GM18511 (cell line): ENCODE measurements around the gene CFAP90.

ENCODE experiments used
- ATAC-seq: cut with Tn5 transposase; IDR thresholded peaks from one replicate; pipeline ENCODE4 v1.9.1; 2021; ENCODE audit warnings: mild to moderate bottlenecking, moderate library complexity; ENCODE audit not compliant: unreplicated experiment

Gene CFAP90

GRCh38 chr5:7868773-7869473 is 18.0 kb upstream of the CFAP90 start, which contains the start of the genes FASTKD3 and MTRR:
TSS of gene FASTKD3 (minus strand) at chr5:7869031. CDS start at chr5:7868083, 948 bp downstream.
TSS of gene MTRR (plus strand) at chr5:7869148. CDS start at chr5:7870795, 1,647 bp downstream.
- peak; percentile 98 for ATAC-seq

GRCh38 chr5:7868427-7868772 is 17.5 kb upstream of the CFAP90 start:
- peak; percentile 2 for ATAC-seq

- no peak for ATAC-seq
Observed at GRCh38 chr5:7867260-7867659, 16.3 kb upstream of the CFAP90 start.

GRCh38 chr5:7866196-7866595 is 15.3 kb upstream of the CFAP90 start:
- no peak for ATAC-seq

GRCh38 chr5:7857926-7858632 is 7.1 kb upstream of the CFAP90 start:
- ATAC-seq = no peak

GRCh38 chr5:7857361-7857760 is 6.4 kb upstream of the CFAP90 start:
- no peak for ATAC-seq

GRCh38 chr5:7856855-7857254 is 5.9 kb upstream of the CFAP90 start:
- ATAC-seq = no peak

- no peak for ATAC-seq
Observed at GRCh38 chr5:7855611-7856010, 4.7 kb upstream of the CFAP90 start.

GRCh38 chr5:7852988-7853387 is 2.1 kb upstream of the CFAP90 start:
- no peak for ATAC-seq

- no peak for ATAC-seq
Observed at GRCh38 chr5:7852542-7852941, 1.6 kb upstream of the CFAP90 start.

- no peak for ATAC-seq
Observed at GRCh38 chr5:7851617-7852289, 820 bp upstream of the CFAP90 start.

- no peak for ATAC-seq
Observed at GRCh38 chr5:7851240-7851592, 283 bp upstream of the CFAP90 start.

- ATAC-seq = no peak
Observed at GRCh38 chr5:7849681-7850394, 1.1 kb downstream of the CFAP90 start.

- no peak for ATAC-seq
Observed at GRCh38 chr5:7848296-7848695, 2.6 kb downstream of the CFAP90 start.

GRCh38 chr5:7846327-7846726 is 4.6 kb downstream of the CFAP90 start:
- ATAC-seq = no peak

GRCh38 chr5:7845557-7845956 is 5.4 kb downstream of the CFAP90 start:
- ATAC-seq = no peak

- ATAC-seq = no peak
Observed at GRCh38 chr5:7844901-7845300, 6.0 kb downstream of the CFAP90 start.

GRCh38 chr5:7842531-7842930 is 8.4 kb downstream of the CFAP90 start:
- no peak for ATAC-seq

GRCh38 chr5:7837403-7837802 is 13.5 kb downstream of the CFAP90 start:
- no peak for ATAC-seq

GRCh38 chr5:7834982-7835381 is 16.0 kb downstream of the CFAP90 start:
- no peak for ATAC-seq

GRCh38 chr5:7828269-7828668 is 22.7 kb downstream of the CFAP90 start:
- ATAC-seq = no peak
